ENCODE results near the gene ACTR1B. TPM values are rescaled to one million over a fixed set of nuclear protein-coding genes. Genes with fewer than 3 reads are reported as not detected.
A peak's percentile ranks its signal among the peaks of the same experiment; 100 is the strongest.
"Not testable (repeated sequence)": the region's sequence is repeated elsewhere in the genome, so short reads cannot be mapped to it uniquely, and the experiment has no call there.

Gene ACTR1B
- total RNA-seq: 92.9 TPM

- DNase-seq (ENCODE audit: low read depth in 2 of 3, low spot score in 2 of 3): peak; percentile 92 to 99 (median 98)
These were observed at the start of gene ACTR1B for GRCh38 chr2:97663962-97664635. TSS of gene ACTR1B (minus strand) at chr2:97664044. CDS start at chr2:97663890, 154 bp downstream.

- DNase-seq (ENCODE audit: low read depth in 2 of 3, low spot score in 2 of 3): peak in 1 of 3 donors; percentile 22
These were observed 49.0 kb upstream of the ACTR1B start for GRCh38 chr2:97712693-97713295.

GRCh38 chr2:97712175-97712574 lies 48.3 kb upstream of the ACTR1B start:
- DNase-seq (ENCODE audit: low read depth in 2 of 3, low spot score in 2 of 3): not testable (repeated sequence)

GRCh38 chr2:97711394-97711711 lies 47.5 kb upstream of the ACTR1B start:
- DNase-seq (ENCODE audit: low read depth in 2 of 3, low spot score in 2 of 3): no peak

GRCh38 chr2:97708608-97709007 lies 44.8 kb upstream of the ACTR1B start:
- no peak for DNase-seq (ENCODE audit: low read depth in 2 of 3, low spot score in 2 of 3)

GRCh38 chr2:97708048-97708380 lies 44.2 kb upstream of the ACTR1B start:
- peak in 1 of 3 donors; percentile 12 for DNase-seq (ENCODE audit: low read depth in 2 of 3, low spot score in 2 of 3)

- no peak for DNase-seq (ENCODE audit: low read depth in 2 of 3, low spot score in 2 of 3)
These were observed 43.7 kb upstream of the ACTR1B start for GRCh38 chr2:97707362-97708047.

GRCh38 chr2:97706708-97707345 lies 43.0 kb upstream of the ACTR1B start:
- DNase-seq (ENCODE audit: low read depth in 2 of 3, low spot score in 2 of 3): no peak

GRCh38 chr2:97706112-97706511 lies 42.3 kb upstream of the ACTR1B start:
- no peak for DNase-seq (ENCODE audit: low read depth in 2 of 3, low spot score in 2 of 3)

GRCh38 chr2:97704989-97705388 lies 41.1 kb upstream of the ACTR1B start:
- no peak for DNase-seq (ENCODE audit: low read depth in 2 of 3, low spot score in 2 of 3)

GRCh38 chr2:97703741-97704140 lies 39.9 kb upstream of the ACTR1B start:
- no peak for DNase-seq (ENCODE audit: low read depth in 2 of 3, low spot score in 2 of 3)

GRCh38 chr2:97702731-97703470 lies 39.1 kb upstream of the ACTR1B start:
- DNase-seq (ENCODE audit: low read depth in 2 of 3, low spot score in 2 of 3): no peak

GRCh38 chr2:97701851-97702465 lies 38.1 kb upstream of the ACTR1B start:
- no peak for DNase-seq (ENCODE audit: low read depth in 2 of 3, low spot score in 2 of 3)

- DNase-seq (ENCODE audit: low read depth in 2 of 3, low spot score in 2 of 3): no peak
These were observed 37.3 kb upstream of the ACTR1B start for GRCh38 chr2:97701186-97701585.

- peak in 2 of 3 donors; percentile 63 to 82 for DNase-seq (ENCODE audit: low read depth in 2 of 3, low spot score in 2 of 3)
These were observed 36.1 kb upstream of the ACTR1B start for GRCh38 chr2:97699765-97700444.

- no peak for DNase-seq (ENCODE audit: low read depth in 2 of 3, low spot score in 2 of 3)
These were observed 34.7 kb upstream of the ACTR1B start for GRCh38 chr2:97698530-97698929.

GRCh38 chr2:97697252-97698235 lies 33.7 kb upstream of the ACTR1B start:
- DNase-seq (ENCODE audit: low read depth in 2 of 3, low spot score in 2 of 3): peak; percentile 81 to 91 (median 82)

GRCh38 chr2:97695744-97696143 lies 31.9 kb upstream of the ACTR1B start:
- DNase-seq (ENCODE audit: low read depth in 2 of 3, low spot score in 2 of 3): no peak

- no peak for DNase-seq (ENCODE audit: low read depth in 2 of 3, low spot score in 2 of 3)
These were observed 29.6 kb upstream of the ACTR1B start for GRCh38 chr2:97693476-97693875.

Measured in hematopoietic multipotent progenitor cell (in vitro differentiated cells).